Stimulated activated CD8-positive, alpha-beta memory T cell treated with anti-CD3 and anti-CD28 coated beads, Interleukin-4, amount 100 ng/mL, for 24 hours (primary cell): Measurements from ENCODE around the gene KCNG2.

ENCODE experiments used
- DNase-seq: peaks from one replicate; pipeline ENCODE4 v3.0.0-alpha.2; 2020; ENCODE audit warnings: low read depth

KCNG2 gene

DNA sequence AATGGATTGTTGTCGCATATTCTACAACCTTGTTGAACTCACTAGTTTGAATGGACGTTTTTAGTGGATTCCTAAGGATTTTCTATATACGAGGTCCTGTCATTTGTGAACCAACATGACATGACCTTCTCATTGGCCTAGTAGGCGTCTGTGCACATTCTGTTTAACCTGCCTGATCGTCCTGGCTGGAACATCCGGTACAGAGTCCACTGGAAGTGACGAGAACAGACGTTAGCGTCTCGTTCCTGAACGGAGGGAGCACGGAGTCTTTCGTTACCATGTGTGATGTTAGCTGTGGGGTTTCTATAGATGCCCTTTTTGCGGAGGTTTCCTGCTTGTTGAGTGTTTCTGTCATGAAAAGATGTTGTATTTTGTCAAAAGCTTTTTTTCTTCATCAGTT, 91.8 kb downstream of the KCNG2 start:
- DNase-seq = no peak

GRCh38 chr18:79890674-79891073, 92.9 kb downstream of the KCNG2 start:
- DNase-seq = no peak

DNA sequence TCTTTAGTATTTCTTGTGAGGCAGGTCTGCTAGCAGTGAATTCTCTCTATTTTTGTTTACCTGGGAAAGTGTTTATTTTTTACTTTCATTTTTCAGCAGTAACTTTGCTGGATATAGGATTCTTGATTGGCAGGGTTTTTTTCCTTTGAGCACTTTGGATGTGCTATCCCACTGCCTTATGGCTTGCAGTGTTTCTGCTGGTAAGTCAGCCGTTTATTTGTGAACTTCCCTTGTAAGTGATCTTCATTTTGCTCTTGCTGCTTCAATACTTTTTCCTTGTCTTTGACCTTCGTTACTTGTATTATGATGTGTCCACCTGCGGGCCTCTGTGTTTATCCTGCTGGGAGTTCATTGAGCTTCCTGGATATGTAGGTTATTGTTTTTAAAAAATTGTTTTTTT, 99.0 kb downstream of the KCNG2 start:
- DNase-seq = no peak

DNA sequence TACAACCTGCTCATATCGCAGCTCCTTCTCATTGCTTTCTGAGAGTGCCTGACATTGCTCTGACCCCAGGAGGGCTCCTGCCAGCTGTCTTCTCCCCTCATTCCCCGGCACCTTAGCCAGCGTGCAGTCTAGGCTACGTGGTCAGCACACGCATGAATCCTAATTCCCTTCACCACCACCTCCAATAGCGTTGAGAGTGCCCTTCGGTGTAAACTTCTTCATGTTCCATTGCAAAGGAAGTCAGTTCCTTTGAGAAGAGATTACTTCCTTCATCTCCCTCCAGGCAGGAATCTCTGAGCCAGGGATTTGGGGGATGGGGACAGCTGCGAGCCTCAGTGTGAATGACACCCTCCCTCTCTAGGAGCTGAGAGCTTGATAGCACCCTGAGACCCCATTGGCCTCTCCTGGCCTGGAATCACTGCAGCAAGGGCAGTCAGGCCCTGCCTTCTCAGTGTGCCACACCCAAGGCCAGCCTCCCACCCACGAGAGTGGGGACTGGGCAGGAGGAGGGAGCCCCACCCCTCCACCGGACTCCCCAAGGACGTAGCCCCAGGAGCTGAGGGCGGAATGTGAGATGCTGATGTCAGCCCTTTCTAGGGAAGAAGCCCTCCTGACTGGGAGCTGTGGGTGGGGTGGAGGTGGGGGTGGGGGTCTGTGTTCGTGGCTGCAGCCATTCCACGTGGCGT, 100.3 kb downstream of the KCNG2 start:
- DNase-seq = no peak

GRCh38 chr18:79898952-79899608, 101.3 kb downstream of the KCNG2 start:
- no peak for DNase-seq

DNA sequence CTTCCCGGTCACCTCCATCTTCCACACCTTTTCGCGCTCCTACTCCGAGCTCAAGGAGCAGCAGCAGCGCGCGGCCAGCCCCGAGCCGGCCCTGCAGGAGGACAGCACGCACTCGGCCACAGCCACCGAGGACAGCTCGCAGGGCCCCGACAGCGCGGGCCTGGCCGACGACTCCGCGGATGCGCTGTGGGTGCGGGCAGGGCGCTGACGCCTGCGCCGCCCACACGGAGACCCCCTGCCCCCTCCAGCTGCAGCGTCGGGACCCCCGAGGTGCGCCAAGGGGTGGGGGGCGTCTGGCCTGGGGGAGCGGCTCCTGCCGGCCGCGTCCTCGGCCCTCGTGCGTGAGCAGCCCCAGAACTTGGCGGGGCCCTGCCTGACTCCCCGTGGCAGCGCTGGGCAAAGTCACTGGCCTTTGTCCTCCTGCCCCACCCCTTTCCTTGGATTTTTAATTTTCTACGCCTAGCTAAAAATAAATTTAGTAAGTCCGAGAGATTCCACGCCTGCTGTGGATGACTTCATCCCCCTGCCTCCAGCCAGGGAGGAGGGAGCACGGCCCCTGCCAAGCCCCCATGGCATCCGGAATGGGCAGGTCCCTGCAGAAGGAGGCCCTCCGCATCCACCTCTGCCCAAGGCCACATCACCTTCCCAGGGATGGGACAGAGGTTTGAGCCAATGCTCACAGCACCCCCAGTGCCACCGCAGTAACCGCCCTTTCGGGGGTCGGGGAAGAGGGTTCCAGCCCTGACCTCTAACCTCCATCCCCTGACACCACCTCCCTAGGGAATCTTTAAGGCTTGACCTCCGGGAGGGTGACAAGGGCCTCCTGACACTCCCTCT, 102.1 kb downstream of the KCNG2 start:
- DNase-seq = no peak

DNA sequence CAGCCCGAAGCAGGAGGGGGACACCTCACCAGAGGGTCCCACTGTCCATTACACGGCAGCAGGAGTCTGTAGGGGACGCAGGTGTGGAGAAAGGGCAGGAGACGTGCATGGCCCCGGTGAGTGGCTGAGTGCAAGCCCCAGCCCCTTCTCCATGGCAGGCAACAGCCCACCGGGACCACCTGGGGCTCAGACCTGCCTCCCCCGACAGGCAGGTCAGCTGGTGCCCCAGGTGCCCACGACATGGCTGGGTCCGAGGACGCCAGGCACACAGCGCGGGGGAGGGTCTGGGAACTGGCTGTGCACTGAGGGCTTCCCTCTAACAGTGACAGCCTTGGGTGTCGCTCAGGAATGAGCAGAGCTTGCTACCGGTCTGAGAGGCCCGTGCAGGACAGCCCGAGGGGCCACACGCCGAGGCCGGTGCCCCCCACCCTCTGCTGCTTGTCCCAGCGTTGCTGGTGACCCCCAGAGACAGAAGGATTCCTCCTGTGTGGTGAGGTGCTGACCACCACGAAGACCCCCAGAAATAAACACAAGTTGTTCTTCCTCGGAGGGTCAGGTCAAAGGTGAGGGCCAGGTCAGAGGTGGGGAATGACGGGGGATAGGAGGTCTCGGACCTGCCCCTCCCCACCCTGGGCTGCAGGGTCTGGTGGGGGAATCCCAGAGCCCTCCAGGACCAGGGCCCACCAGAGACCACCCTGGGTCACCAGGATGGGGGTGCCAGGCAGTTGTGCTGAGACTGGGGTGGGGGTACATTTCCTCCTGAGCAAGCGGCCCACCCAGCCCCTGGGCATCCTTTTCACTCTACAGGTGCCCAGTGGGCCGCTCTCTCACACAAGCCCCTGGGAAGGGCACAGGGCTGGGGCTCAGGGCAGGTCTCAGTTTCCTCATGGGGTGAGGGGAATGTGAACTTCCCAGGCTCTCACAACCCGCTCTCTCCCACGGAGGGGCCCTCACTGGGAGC, 103.2 kb downstream of the KCNG2 start:
- no peak for DNase-seq

- DNase-seq = no peak
These were observed 103.9 kb downstream of the KCNG2 start for GRCh38 chr18:79901665-79902064.

DNA sequence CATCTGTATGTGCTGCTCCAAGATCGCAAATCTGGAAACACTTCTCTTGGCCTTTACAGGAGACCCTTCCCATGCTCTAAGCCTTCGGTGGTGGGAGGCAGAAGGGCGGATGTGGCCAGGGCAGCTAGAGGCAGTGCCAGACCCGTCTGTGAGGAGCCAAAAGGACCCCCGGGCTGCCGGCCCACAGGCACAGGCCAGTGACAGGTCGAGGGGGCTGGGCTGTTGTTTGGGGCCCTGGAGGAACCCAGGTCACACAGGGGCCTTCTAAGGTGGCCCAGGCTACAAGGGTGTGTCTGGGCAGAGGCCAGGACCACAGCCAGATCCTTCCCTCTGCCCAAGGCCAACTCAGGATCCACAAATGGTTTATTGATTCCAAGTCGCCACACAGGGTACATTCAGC, 104.3 kb downstream of the KCNG2 start:
- DNase-seq = no peak

GRCh38 chr18:79902640-79903039, 104.9 kb downstream of the KCNG2 start:
- no peak for DNase-seq

DNA sequence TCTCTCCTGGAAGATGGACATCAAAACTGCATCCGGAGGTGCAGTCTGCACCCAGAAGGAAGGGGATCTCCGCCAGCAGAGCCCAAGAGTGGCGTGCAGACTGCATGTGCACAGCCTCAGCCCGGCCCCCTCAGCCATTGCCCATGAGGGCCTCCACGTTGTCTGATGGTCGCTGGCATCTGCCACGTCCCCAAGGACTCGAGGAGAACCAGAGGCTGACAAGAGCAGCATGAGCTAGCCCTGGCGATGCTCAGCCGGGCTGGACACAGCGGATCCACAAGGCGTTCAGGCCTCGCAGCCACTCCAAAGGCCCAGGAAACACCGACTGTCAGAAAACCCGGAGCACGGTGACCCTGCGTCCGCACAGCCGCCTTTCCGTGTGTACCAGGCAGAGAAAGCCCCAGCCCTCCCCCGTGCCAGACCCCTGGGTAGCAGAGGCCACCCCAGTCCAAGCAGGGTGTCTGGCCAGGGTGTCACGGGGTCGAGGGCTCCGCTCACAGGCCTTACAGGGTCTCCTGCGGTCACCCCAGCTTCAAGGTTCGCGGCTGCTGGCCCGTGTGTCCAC, 105.4 kb downstream of the KCNG2 start:
- no peak for DNase-seq

DNA sequence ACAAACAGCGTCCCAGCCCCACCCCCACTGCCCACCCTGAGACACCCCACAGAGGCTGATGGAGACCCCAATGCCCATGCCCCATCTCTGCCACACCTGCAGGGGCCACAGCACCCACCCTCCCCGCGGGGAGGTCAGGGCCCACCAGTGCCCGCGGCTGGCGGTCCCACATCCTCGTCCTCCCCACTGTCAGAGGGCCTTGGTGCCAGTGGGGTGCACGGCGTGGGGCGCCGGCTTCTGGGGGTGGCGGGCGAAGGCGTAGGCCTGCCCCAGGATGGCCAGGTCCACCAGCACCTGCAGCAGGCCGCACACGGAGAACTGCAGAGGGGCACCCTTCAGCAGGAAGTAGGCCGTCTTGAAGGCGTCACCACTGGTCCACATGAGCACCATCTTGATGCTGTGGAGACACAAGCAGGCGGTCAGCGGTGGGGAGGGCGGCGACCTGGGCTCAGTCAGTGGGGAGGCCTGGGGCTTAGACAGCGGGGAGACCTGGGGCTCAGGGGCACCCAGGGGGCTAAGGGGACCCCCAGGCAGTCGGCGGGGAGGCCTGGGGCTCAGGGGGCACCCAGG, 106.1 kb downstream of the KCNG2 start:
- DNase-seq = no peak

GRCh38 chr18:79904357-79905147, 106.8 kb downstream of the KCNG2 start:
- no peak for DNase-seq

- DNase-seq = no peak
These were observed 107.7 kb downstream of the KCNG2 start for GRCh38 chr18:79905389-79905911.

DNA sequence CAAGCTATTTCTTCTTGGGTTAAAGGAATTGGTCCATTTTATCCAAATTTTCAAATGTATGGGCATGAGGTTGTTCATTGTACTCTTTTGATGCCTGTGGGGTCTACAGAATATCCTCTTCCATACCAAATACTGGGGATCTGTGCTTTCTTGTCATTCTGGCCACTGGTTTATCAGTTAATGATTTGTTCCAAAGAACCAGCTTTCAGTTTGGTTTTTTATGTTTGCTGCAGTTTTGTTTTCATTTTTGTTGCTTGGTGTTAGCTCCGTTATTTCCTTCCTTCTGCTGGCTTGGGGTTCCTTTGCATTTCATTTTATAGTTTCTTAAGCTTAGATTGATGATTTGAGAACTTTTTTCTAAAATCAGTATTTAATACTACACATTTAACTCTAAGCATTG, 108.3 kb downstream of the KCNG2 start:
- DNase-seq = no peak

DNA sequence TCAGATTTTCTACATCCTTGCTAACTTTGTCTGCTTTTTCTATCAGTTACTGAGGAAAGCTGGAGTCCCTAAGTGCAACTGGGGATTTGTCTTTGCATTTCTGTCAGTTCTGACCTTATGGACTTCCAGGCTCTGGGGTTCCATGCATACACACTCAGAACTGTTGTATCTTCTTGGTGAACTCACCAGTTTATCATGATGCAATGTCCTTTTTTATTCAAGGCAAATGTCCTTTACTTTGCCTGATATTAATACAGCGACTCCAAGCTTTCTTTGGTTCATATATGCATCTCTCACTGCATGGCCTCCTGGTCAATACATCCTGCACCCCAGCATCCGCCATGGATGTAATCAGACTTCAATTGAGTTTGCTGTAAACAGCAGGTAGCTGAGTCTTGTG, 109.0 kb downstream of the KCNG2 start:
- DNase-seq = no peak

- DNase-seq = no peak
These were observed 113.0 kb downstream of the KCNG2 start for GRCh38 chr18:79910563-79911343.

GRCh38 chr18:79911344-79912270, 113.9 kb downstream of the KCNG2 start:
- DNase-seq = no peak
